Measurements from ENCODE around the gene LSM14A. TPM values are rescaled to one million over a fixed set of nuclear protein-coding genes. Genes with fewer than 3 reads are reported as not detected.

LSM14A gene
- total RNA-seq, 1 experiment from 2014 or later = 199 TPM

- H3K79me1 ChIP-seq (ENCODE audit: insufficient read depth, low read depth, low read length, poor library complexity, severe bottlenecking) = peaks cover 6% of the 10 kb centered on the region
- H3K9me3 Mint-ChIP-seq = no peaks in the 10 kb centered on the region; a peak in 1 of 5 replicates
- no peak overlapping the region for H3T11ph ChIP-seq (ENCODE audit: low read length)
- H3K9ac ChIP-seq (ENCODE audit: extremely low read depth, insufficient read length, low read length) = no peak overlapping the region
- H2BK5ac ChIP-seq (ENCODE audit: insufficient read length, low read length) = no peak overlapping the region
- no peak overlapping the region for H4K91ac ChIP-seq (ENCODE audit: insufficient read length, low read depth, low read length)
- no peak overlapping the region for H2AK5ac ChIP-seq (ENCODE audit: insufficient read length, low read length)
- H2BK20ac ChIP-seq (ENCODE audit: low read depth, low read length, poor library complexity, severe bottlenecking) = no peak overlapping the region
- no peak overlapping the region for H2BK120ac ChIP-seq (ENCODE audit: low read depth, low read length, poor library complexity, severe bottlenecking)
- H3K27me3 Mint-ChIP-seq (ENCODE audit: low read depth) = no peaks in the 10 kb centered on the region
- 0 out of 2 replicates have a peak, but pooled peaks cover 3% of the 10 kb centered on the region for H3K4me1 ChIP-seq (ENCODE audit: insufficient read depth, low read length)
- H2BK12ac ChIP-seq (ENCODE audit: insufficient read length, low read depth, low read length) = no peak overlapping the region
- H3K4ac ChIP-seq (ENCODE audit: low read depth, low read length) = no peak overlapping the region
- TF ChIP-seq CTCF (conservative IDR thresholded peaks at IDR 0.05) = no peak
- no peak overlapping the region for H2BK15ac ChIP-seq (ENCODE audit: low read depth, low read length)
- no peak overlapping the region for H3K4me3 Mint-ChIP-seq
- no peak overlapping the region for H3K14ac ChIP-seq (ENCODE audit: insufficient read depth, low read length)
- DNase-seq = no peak
- no peak overlapping the region for H2AFZ ChIP-seq (ENCODE audit: low read length)
- no peak overlapping the region for H3K4me2 ChIP-seq (ENCODE audit: insufficient read depth, insufficient read length, low read length)
- no peak overlapping the region for H3K56ac ChIP-seq (ENCODE audit: insufficient read length, low read depth, low read length)
- WGBS (ENCODE audit: extremely low coverage, insufficient read length, low lambda C conversion rate) = no CpG with 5 or more reads among the region's 4 CpGs
- H3K18ac ChIP-seq (ENCODE audit: insufficient read length, low read depth, low read length) = no peak overlapping the region
- H4K20me1 ChIP-seq (ENCODE audit: control insufficient read depth, insufficient read depth, insufficient read length) = no peaks in the 10 kb centered on the region
- H3K36me3 Mint-ChIP-seq (ENCODE audit: insufficient read depth in 1 of 3, low read depth in 3 of 3) = peaks cover 17 to 42% (median 37%) of the 10 kb centered on the region in 3 experiments
- H3K27ac ChIP-seq (ENCODE audit: insufficient read length, low read depth, low read length) = no peak overlapping the region
- H3K27ac Mint-ChIP-seq = peak overlapping the region in 2 of 3 experiments; percentile 53 to 69; a peak in 3 of 7 replicates
- H3K23me2 ChIP-seq (ENCODE audit: insufficient read length, low read depth, low read length, poor library complexity, severe bottlenecking) = no peaks in the 10 kb centered on the region
- peaks cover 24% of the 10 kb centered on the region; the same call in 1 of the 2 replicates for H3K79me2 ChIP-seq (ENCODE audit: insufficient read depth, low read length)
- no peaks in the 10 kb centered on the region for H3K9me3 ChIP-seq (ENCODE audit: control insufficient read depth, low read depth, low read length)
- H3K4me1 Mint-ChIP-seq = peaks cover 22 to 23% of the 10 kb centered on the region in 2 experiments
- no peak overlapping the region for H4K5ac ChIP-seq (ENCODE audit: insufficient read length, low read depth, low read length)
- H4K8ac ChIP-seq (replicated peaks; ENCODE audit: insufficient read length, low read depth, low read length) = no peak overlapping the region
- H3K23ac ChIP-seq (ENCODE audit: insufficient read length, low read depth, low read length) = no peak overlapping the region
- H3K27me3 ChIP-seq (ENCODE audit: insufficient read depth, low read length) = no peaks in the 10 kb centered on the region
Observed at GRCh38 chr19:34193876-34194275, 21.6 kb downstream of the LSM14A start.

Measured in H9 (cell line).